GM19395 (cell line): Measurements from ENCODE around the gene C10orf88.
"Not testable (repeated sequence)": the region's sequence is repeated elsewhere in the genome, so short reads cannot be mapped to it uniquely, and the experiment has no call there.

Experiments
- ATAC-seq: cut with Tn5 transposase; IDR thresholded peaks from one replicate; pipeline ENCODE4 v1.9.1; 2021; ENCODE audit warnings: mild to moderate bottlenecking, moderate library complexity; ENCODE audit not compliant: unreplicated experiment

C10orf88 gene

DNA sequence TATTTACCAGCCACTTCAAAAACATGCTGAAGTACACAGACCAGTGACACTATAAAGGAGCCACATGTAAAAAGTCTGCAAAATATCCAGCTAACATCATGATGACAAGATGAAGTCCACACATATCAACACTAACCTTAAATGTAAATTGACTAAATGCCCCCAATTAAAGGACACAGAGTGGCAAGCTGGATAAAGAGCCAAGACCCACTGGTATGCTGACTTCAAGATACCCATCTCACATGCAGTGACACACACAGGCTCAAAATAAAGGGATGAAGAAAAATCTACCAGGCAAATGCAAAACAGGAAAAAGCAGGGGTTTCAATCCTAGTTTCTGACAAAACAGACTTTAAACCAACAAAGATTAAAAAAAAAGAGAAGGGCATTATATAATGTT, 12.9 kb upstream of the C10orf88 start:
- no peak for ATAC-seq

DNA sequence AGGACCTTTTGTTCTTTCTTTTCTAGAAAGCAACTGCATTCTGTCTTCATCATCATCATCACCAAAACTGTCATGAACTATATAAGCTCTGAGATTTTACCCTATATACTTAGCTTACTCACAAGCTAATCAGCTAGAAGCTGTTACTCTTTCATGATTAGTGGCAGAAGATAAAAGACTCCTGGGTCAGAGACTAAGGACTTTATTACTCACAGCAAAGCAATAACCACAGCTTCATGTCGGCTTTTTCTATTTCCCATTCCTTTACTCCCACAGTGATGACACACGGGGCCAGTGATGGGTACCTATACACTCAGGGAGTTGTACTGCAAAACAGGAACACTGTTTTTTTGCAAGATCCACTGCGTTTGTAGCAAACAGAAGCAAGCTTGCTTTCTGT, 8.4 kb upstream of the C10orf88 start:
- no peak for ATAC-seq

DNA sequence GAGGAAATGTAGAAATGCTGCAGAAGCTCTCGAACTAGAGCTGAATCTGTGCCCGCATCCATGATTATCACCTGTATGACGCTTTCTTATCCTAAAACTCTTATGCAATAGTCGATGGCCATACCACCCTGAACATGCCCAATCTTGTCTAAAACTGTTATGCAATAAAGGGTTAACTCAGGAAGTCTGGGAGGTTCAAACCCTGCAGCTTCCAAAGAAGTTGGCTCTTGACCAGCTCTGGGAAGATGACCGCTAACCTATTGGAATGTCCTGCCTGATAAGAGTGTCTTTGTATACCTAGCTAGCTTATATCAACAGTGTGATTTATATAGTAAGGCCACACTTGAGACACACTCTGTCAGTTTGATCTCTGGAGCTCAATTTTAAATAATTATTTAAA, 3.4 kb upstream of the C10orf88 start:
- no peak for ATAC-seq

DNA sequence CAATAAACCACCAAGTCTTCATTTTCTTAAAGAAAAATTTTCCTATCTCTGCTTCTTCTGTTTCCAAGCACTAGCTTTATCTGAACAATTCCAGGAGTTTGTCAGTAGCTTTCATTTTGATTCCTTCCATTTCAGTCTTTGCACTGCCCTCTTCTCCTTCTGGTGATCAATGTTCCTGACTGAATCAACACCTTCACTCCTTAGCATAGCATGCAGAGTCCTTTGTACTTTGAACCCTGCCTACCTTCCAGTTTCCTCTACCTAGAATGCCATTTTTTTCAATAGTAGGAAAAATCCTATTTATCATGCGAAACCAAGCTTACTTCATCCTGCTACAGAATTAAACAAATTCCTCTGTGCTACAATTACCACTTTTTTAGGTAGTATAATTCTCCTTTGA, 1.9 kb upstream of the C10orf88 start:
- no peak for ATAC-seq

DNA sequence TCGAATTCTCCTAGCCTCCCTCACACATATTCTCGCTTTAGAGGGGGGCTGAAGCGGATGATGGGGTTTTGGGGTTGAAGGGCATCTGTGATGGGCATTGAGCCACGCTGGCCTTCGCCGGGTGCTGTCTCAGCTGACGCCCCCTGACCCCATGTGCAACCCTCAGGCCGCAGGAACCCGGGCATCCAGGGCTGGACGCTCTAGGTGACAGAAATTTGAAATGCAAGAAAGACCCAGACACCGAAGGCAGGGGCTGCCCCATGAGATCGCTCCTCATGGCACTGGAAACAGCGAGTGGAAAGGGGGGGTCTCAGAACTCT, 664 bp upstream of the C10orf88 start:
- no peak for ATAC-seq

DNA sequence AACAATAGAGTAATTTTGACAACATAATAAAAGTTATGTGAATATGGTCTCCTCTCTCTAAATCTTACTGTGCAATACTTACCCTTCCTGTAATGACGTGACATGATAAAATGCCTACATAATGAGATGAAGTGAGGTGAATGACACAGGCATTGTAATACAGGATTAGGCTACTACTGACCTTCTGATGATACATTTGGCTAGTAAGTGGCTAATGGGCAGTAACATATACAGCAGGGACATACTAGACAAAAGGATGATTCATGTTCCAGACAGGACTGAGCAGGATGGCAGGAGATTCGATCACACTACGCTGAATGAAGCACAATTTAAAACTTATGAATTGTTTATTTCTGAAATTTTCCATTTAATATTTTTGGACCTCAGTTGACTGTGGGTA, 4.7 kb downstream of the C10orf88 start:
- ATAC-seq: no peak

DNA sequence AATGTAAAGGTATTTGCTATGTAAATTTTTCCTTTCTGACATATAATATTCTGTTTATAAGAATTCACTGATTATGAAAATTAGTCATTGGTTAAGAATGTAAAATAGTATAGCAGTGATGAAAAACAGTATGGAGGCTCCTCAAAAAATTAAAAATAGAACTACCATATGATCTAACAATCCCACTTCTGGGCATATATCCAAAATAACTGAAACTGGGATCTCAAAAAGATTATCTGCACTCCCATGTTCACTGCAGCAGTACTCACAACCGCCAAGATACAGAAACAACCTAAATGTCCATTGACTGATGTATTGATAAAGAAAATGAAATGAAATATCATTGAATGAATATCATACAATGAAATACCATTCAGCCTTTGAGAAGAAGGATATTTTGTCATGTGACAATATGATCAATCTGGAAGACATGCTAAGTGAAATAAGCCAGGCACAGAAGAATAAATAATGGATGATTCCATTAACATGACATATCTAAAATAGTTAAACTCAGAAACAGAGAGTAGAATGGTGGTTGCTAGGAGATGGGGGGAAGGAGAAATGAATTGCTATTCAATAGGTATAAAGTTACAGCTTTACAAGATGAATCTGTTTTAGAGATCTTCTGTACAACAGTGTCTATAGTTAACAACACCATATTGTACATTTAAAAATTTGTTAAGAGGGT, 14.0 kb downstream of the C10orf88 start:
- no peak for ATAC-seq

DNA sequence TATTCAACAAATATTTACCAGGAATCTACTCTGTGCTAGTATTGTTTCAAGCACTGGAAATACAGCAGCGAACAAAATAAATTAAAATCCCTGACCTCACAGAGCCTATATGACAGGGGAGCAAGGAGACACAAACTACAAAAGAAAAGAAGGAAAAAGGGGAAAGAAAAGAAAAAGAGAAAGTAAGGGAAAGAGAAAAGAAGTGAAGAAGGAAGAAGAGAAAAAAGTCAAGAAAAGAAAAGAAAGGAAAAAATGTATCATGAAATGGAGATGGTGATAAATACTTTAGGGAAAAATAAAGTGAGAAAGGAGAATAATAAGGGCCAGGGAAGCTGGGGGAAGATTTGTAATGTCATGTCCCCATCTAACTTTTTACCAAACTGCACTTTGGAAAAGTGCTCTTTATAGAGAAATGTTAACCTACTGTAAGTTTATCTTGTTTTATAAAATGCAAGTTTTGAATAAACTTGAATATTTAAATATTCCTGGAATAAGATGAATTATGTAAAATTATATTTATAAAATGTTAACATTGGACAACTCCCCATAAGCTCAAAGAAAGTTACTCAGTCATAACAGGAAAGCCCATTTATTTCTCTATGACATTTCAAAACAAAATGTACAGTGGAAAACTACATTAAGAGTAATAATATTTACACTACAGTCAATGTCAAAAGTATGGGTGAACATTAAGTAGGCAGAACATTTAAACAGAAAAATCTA, 14.7 kb downstream of the C10orf88 start:
- no peak for ATAC-seq

DNA sequence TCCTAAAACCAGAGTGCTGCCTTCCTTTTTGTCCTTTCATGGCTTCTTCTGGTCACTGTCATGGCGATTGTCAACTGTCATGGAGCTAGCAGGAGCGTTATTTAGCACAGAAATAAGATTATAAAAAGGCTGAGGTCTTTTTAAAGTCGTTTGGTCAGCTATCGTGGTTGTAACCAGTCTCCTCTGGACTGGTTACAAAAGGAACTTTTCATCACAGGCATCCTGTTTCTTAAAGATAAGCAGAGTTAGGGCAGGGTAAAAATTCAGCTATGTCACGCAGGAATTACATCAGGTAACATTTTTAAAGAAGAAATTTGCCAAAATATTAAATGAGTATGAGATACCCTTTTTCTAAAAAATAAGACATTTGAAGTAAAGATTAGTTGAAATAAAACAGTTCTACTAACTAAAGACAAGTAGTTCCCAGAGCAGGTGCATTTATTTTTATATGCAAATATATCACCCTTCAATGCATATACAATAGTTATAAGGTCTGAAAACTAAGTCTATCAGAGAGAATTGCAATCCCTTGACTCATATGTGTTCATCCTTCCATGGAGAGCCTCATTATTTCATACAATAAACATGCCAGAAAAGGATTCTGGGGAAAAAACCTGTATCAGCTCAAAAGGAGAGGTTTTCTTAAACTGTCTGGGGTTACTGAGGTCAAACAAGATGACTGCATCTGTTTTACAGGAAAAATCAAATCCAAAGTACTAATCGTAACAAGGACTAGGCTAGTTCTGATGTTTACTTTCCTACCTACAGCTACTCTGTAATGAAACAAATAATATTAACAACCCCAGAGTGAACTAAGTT, 22.7 kb downstream of the C10orf88 start:
- no peak for ATAC-seq

DNA sequence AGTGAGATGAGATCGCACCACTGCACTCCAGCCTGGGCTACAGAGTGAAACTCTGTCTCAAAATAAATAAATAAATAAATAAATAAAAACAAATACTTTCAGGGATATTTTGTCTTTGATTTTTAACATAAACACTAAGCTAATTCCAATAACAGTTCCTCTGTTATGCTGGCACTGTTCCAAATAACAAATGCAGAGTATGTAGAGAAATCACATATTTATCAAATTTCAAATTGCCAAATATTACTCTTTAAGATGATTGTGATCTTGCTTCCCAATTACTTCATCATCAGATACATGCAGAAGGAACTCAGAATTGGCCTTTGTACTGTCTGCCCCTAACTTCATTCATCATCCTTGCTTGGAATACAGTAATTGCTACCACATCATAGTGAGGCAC, 23.9 kb downstream of the C10orf88 start:
- no peak for ATAC-seq

DNA sequence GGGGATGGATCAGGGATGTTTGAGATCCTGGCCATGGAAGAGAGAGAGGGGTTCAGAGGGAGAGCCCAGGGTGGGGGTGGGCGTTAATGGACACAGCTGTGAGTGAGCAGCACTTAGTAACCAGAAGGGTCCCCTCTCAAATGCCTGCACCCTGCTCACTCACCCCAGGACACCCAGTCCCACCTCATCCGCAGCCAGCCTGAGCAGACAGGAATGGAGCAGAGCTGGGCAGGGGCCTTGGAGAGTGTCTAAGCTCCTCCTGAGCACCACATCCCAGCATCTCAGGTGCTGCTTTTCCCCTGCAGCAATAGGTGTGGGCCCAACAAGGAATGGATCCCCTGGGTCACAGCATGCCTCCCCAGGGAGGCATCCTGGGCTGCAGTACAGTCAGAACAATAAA, 38.3 kb downstream of the C10orf88 start:
- no peak for ATAC-seq

DNA sequence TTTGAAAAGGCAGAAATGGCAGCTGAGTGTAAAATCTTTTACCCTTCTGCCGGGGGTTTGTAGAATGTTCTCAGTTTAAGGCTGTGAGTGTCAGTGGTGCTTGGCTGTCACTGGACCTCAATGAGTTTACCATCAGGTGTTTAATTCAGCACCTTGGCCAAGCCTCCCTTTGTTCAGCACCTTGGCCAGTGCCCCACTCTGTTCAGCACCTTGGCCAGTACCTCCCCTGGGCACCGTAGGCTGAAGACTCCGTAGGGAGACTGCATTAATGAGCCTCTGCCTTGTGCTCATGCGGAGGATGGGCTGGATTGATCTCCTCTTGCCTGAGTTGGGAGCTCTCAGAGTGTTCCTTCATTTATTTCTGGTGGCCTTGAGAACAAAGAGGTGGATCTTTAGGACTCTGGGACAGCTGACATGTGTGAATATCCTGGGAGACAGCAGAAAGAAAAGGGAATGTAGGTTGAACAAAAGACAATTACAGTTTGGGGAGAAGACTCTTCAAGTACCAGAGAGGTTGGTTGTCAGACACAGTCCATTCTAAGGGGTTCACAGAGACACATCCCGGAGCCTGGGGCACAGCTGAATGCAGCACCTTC, 42.0 kb downstream of the C10orf88 start:
- no peak for ATAC-seq

DNA sequence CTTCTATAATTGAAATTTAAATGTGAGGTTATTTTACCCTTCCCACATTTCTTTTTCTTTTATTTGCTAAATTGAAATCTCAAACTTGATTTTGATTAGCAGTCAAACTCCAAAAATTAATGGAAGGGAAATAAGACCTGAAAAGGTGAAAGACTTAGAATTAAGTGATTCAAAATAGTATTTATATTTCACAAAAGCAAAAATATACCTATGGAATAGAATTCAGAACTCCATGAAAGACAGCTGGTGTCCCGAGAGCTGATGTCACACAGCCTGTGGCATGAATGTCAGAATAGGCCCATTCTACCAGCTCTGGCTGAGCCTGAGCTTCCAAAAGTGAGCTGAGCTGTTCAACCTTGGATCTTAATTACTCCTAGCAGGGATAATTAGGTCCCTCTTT, 43.7 kb downstream of the C10orf88 start, which contains the start of gene FAM24A:
Gene FAM24A (plus strand): TSS at position 301 of the 400 bp plus-strand sequence. CDS start 1,025 bp downstream, outside the sequence.
- ATAC-seq: no peak

DNA sequence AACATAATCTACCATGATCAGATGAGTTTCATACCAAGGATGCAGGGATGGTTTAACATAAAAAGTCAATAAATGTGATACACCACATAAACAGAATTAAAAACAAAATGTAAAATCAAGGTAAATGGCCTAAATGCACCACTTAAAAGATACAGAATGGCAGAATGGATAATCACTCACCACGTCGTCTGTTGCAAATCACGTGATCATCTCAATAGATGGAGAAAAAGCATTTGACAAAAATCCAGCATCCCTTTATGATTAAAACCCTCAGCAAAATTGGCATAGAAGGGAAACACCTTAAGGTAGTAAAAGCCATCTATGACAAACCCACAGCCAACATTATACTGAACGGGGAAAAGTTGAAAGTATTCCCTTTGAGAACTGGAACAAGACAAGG, 50.2 kb downstream of the C10orf88 start:
- ATAC-seq: not testable (repeated sequence)

DNA sequence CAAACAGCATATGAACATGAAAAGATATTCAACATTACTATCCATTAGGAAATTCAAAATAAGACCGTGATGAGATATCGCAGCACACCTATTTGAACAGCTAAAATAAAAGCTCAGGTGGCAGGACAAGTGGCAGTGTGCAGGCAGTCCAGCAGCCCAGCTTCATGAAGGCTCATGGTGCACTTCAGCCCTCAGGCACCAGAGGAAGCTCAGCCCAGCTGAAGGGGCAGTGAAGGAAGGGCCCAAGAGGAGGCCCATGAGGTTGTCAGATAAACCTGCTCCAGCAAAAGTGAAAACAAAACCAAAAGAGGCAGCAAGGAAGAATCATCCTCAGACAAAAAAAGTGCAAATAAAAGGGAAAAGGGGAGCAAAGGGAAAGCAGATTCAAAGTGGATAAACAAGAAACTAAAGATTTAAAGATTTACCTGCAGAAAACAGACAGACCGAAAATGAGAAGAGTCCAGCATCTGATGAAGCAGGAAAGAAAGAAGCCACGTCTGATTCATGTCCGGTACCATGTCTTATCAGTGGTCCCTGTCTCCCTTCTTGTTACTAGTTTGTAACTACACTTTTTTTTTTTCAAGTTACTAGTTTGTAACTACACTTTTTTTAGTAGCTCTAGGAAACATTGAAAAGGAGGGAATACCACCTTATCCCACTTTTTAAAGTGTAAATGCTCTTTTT, 59.6 kb downstream of the C10orf88 start:
- ATAC-seq: no peak

DNA sequence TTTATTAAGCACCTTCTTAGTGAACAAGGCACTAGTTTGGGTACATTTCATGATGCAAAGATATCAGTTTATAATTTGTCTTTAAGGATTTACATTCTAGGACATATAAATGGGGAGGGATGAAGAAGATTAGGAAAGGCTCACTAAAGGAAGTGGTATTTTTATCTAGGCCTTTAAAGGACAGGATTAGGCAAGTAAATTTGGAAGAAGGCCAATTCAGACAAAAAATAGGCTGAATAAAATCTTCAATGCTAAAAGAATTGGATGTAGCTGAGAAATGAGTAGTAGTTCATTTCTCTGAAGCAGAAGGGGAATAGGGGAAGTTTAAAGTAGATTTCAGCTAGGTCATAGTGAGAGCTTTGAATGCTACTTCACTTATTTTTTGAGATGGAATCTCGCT, 69.9 kb downstream of the C10orf88 start:
- ATAC-seq: no peak

DNA sequence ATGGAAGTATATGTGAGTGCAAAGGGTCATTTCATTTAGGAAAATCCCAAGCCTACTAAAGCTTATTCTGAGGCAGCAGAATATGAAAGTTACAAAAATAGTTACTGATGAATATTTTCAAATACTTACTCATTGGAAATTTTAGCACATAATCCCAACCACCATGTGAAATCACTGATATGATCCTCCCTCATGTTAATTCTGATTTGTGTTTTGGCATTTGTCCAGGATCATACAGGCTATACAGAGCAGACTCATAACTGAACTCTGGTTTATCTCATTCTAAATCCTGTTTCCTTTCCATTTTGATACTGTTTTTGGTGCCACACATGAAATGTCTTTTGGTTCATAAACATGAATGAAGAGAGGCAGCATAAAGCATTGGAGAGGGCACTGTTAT, 71.3 kb downstream of the C10orf88 start:
- no peak for ATAC-seq
